Mucosa of descending colon (tissue), 3 donors: ENCODE results near the gene CD3G. TPM values are rescaled to one million over a fixed set of nuclear protein-coding genes. Genes with fewer than 3 reads are reported as not detected.
"Not testable (repeated sequence)": the region's sequence is repeated elsewhere in the genome, so short reads cannot be mapped to it uniquely, and the experiment has no call there.

ENCODE experiments used
- ATAC-seq: fragments of 200-7000 bp; cut with Tn5 transposase; one replicate; pipeline ENCODE4 v1.9.1; 2020; ENCODE audit warnings: mild to moderate bottlenecking, moderate library complexity
- DNase-seq, 3 donors: peaks; one replicate each; pipeline ENCODE4 v3.0.0-alpha.2; 2020
- H3K36me3 ChIP-seq: fragments of 200-600 bp; one replicate; pipeline ENCODE4 v1.8.0; 2021; ENCODE audit warnings: low read depth, mild to moderate bottlenecking
- H3K4me1 ChIP-seq: fragments of 200-600 bp; one replicate; pipeline ENCODE4 v1.8.0; 2021; ENCODE audit warnings: low read depth, mild to moderate bottlenecking
- H3K4me3 ChIP-seq: fragments of 200-600 bp; one replicate; pipeline ENCODE4 v1.8.0; 2021; ENCODE audit warnings: mild to moderate bottlenecking
- H3K9me3 ChIP-seq: fragments of 200-600 bp; one replicate; pipeline ENCODE4 v1.8.0; 2021; ENCODE audit warnings: mild to moderate bottlenecking
- intact Hi-C, 2 donors: fragments of 100-400 bp; cut with DNase I in 1 of 2; cut with micrococcal nuclease in 1 of 2; formaldehyde crosslinking; loops; one replicate each; pipeline versions ENCODE4 v1.11.0 to v1.11.1; 2022; cut with DNase I, micrococcal nuclease
- total RNA-seq, 3 donors: library from RNA; stranded (reverse); fragmentation: NEBNext Ultra II Directional in 2 of 3; extraction: Animal tissue kit (Norgen Biotek cat#: 25700) in 2 of 3; gene quantifications; one replicate each; pipeline versions ENCODE4 v1.2.1 to v1.2.4, GENCODE V29; 2021 to 2023
- TF ChIP-seq, protein P1 (sequence below): fragments of 200-600 bp; IDR thresholded peaks from one replicate; pipeline ENCODE4 v1.8.0; 2022; ENCODE audit warnings: antibody characterized with exemption, mild to moderate bottlenecking
- donor health status: DM: no; HTN: no; CAD: no; lungs with moderate emphysema.
- donor health status: DM: no; HTN: no; CAD: no.
- donor health status: DM: no; HTN: yes; CAD: no.

CD3G gene
- total RNA-seq, 3 donors from 2014 or later, result 2.8 to 5.1 (median 4.2) TPM

DNA sequence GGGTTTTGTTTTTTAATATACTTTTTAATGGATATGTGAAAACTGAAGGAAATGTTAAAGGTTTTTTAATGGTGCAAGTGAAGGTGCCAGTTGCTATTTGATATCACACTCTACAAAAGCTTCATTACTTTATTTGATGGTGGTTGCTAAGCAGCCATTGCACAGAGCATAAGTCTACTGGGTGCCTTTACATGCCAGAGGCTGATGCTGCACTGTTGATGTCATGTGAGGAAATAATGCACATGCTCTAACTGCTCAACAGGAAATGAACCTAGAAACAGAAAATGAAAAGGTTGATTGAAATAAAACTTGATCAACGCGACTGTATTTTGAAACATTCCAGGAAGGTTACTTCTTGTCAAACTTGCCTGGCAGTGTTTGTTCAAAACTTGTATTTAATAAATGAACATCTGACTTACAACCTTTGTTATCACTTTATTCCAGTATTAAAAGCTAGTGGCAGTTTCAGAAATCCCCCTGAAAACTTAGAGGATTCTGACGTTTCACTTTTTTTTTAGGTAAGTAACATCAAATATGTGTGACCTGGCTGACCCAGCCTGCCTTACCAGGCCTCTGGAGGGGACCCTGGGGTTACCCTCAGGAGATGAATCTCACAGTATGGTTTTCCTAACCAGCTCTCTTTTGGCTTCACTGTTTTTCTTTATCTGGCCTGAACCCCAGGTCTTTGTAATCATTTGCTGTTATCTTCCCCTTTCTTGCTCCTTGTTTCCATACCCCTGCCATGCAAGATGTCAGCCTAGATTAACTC is 54.8 kb downstream of the CD3G start:
- TF ChIP-seq, protein P1, sequence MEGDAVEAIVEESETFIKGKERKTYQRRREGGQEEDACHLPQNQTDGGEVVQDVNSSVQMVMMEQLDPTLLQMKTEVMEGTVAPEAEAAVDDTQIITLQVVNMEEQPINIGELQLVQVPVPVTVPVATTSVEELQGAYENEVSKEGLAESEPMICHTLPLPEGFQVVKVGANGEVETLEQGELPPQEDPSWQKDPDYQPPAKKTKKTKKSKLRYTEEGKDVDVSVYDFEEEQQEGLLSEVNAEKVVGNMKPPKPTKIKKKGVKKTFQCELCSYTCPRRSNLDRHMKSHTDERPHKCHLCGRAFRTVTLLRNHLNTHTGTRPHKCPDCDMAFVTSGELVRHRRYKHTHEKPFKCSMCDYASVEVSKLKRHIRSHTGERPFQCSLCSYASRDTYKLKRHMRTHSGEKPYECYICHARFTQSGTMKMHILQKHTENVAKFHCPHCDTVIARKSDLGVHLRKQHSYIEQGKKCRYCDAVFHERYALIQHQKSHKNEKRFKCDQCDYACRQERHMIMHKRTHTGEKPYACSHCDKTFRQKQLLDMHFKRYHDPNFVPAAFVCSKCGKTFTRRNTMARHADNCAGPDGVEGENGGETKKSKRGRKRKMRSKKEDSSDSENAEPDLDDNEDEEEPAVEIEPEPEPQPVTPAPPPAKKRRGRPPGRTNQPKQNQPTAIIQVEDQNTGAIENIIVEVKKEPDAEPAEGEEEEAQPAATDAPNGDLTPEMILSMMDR, result no peak
- peaks cover 18% of the 10 kb centered on the region for H3K4me1 ChIP-seq
- DNase-seq (no peak), ATAC-seq (peak; percentile 26)
- no peak overlapping the region for H3K4me3 ChIP-seq
- peaks cover 14% of the 10 kb centered on the region for H3K36me3 ChIP-seq
- intact Hi-C loops, result no loop called here
- no peaks in the 10 kb centered on the region for H3K9me3 ChIP-seq

GRCh38 chr11:118401151-118401879 is 57.2 kb downstream of the CD3G start, which contains the start of gene ATP5MG:
ATP5MG (plus strand) TSS chr11:118401606; CDS start chr11:118401666, 60 bp downstream.
- H3K4me3 ChIP-seq, result peak within 1 kb of the TSS; percentile 93
- H3K4me1 ChIP-seq, result peaks cover 18% of the 10 kb centered on the region
- peak; percentile 90 for ATAC-seq
- no peaks in the 10 kb centered on the region for H3K9me3 ChIP-seq
- TF ChIP-seq, protein P1, result no peak
- peaks cover under 1% of the 10 kb centered on the region for H3K36me3 ChIP-seq
- peak; percentile 90 to 96 (median 93) for DNase-seq
- intact Hi-C loops, result no loop called here

DNA sequence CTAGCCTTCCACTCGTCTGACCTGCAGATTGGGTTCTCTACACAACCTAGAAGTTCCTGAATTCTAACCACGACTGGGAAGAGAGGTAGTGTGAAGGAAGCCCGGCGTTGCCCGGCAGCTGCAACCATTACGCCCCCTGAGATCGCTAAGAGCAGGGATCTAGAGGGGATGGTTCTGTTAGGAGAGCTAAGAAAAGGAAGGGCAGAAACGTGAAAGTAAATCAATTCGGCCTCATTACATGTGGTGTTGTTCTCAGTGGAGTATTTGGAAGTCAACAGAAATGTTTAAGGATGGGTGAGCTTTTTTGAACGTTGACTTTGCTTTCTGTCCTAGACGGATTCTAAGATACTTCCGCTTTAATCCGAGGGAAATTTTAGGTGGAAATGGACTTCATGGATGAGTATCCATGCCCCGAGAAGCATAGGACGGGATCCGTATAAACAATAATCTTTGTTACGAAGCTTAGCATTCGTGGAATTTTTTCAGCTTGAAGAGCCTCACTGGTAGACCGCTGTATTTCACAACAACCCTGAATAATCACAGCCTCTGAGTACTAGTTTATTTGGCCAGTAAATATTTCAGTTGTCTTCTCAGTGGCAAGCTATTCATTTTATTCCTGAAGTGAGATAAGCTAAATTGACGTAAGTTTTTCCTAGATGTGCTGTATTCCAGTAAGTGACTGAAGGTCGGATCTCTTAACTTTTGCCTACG is 57.9 kb downstream of the CD3G start:
- Histone ChIP-seq H3K4me1 (peaks cover 18% of the 10 kb centered on the region), H3K36me3 (no peaks in the 10 kb centered on the region), H3K4me3 (peak overlapping the region; percentile 93), H3K9me3 (no peaks in the 10 kb centered on the region)
- ATAC-seq (no peak), DNase-seq (no peak)
- TF ChIP-seq, protein P1, result no peak
- intact Hi-C loops, result no loop called here

DNA sequence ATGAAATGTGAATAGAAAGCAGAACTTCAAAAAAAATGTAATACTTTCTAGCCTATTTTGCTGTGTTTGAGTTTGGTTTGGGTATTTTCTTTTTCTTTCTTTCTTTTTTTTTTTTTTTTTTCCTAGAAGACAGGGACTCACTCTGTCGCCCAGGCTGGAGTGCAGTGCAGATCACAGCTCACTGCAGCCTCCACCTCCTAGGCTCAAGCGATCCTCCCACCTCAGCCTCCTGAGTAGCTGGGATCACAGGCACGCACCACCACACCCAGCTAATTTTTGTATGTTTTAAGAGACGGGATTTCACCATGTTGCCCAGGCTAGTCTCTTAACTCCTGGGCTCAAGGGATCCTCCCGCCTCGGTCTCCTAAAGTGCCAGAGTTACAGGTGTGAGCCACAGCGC is 58.5 kb downstream of the CD3G start:
- H3K4me1 ChIP-seq, result peaks cover 18% of the 10 kb centered on the region
- peak overlapping the region; percentile 93 for H3K4me3 ChIP-seq
- DNase-seq, intact Hi-C loops, H3K36me3 ChIP-seq, H3K9me3 ChIP-seq, ATAC-seq: not testable (repeated sequence)

Other genes with a start within 250 kb of the CD3G start
- gene SCN4B, start 191.5 kb upstream of the CD3G start, total RNA-seq, result 1 to 10 TPM; 1.0 to 2.6 (median 1.2) TPM
- gene SCN2B, start 167.7 kb upstream of the CD3G start, total RNA-seq, result 1 to 10 TPM in 1 of 3 donors, under 1 TPM in 2; 0.23 to 3.7 (median 0.34) TPM
- 10 to 100 TPM in 1 of 3 donors, 1 to 10 TPM in 2; 7.5 to 15.0 (median 7.7) TPM for gene JAML, start 119.3 kb upstream of the CD3G start, total RNA-seq
- 10 to 100 TPM in 1 of 3 donors, 1 to 10 TPM in 2; 4.9 to 19.6 (median 9.0) TPM for gene MPZL3, start 92.0 kb upstream of the CD3G start, total RNA-seq
- gene MPZL2, start 80.0 kb upstream of the CD3G start, total RNA-seq, result 10 to 100 TPM; 34.4 to 83.1 (median 72.4) TPM
- 1 to 10 TPM; 6.3 to 9.7 (median 9.7) TPM for gene CD3E, start 39.6 kb upstream of the CD3G start, total RNA-seq
- 1 to 10 TPM; 4.9 to 8.1 (median 7.7) TPM for gene CD3D, start 1.6 kb upstream of the CD3G start, total RNA-seq
- gene UBE4A, start 15.3 kb downstream of the CD3G start, total RNA-seq, result 10 to 100 TPM; 42.3 to 50.1 (median 46.1) TPM
- gene ATP5MG, start 57.3 kb downstream of the CD3G start, total RNA-seq, result 100 to 1,000 TPM; 224 to 287 (median 262) TPM
- gene KMT2A, start 92.1 kb downstream of the CD3G start, total RNA-seq, result 10 to 100 TPM; 49.0 to 89.3 (median 51.4) TPM
- 1 to 10 TPM in 2 of 3 donors, under 1 TPM in 1; 0.63 to 1.3 (median 1.2) TPM for gene TTC36, start 183.1 kb downstream of the CD3G start, total RNA-seq
- 10 to 100 TPM in 1 of 3 donors, 1 to 10 TPM in 2; 7.8 to 18.0 (median 8.5) TPM for gene TMEM25, start 186.8 kb downstream of the CD3G start, total RNA-seq
- gene IFT46, start 221.6 kb downstream of the CD3G start, total RNA-seq, result 10 to 100 TPM; 10.7 to 23.0 (median 12.8) TPM
- 100 to 1,000 TPM; 126 to 134 (median 130) TPM for gene ARCN1, start 228.1 kb downstream of the CD3G start, total RNA-seq